B cell (primary cell): ENCODE data around the gene MSH3.

Experiments used
- CTCF ChIP-seq: fragments of 200-600 bp; IDR thresholded peaks from one replicate; pipeline ENCODE4 v1.8.0; 2022; ENCODE audit warnings: antibody characterized with exemption, mild to moderate bottlenecking
- EZH2 ChIP-seq: IDR thresholded peaks from 2 replicates; pipeline ENCODE4 v1.6.1; 2012; ENCODE audit warnings: borderline replicate concordance, low read depth, mild to moderate bottlenecking, moderate library complexity, low read length; ENCODE audit not compliant: insufficient read depth, poor library complexity, severe bottlenecking

DNA sequence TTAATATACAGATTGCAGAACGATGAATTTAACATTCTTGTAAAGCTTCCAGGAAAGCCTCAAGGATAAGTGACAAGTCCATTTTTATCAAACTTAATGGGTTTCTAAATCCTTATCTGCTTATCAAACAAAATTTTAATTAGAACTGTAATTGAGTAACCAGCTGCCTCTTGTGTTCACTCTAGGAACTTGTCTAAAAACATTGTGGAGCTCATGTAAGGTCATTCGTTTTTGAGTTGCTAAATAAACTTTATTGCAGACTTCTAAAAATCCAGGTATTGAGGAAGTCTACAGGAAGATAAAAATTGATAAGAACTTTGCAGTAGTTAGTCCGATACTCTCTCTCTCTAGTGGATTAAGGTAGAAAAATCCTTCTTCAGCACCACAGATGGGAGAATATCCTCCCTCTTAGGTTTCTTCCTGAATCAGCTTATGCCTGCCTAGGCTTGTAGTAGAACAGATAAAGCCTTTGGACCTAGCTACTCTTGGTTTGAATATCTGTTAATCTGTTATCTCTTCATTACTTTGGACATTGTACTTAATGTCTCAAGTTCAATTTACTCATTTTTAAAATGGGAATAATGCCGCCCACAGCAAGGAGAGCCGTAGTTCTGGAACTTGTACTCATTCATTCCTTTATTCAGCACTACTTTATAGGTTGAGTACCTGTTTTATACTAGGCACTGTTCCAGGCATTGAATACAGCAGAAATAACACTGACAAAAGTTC, 60.3 kb downstream of the MSH3 start:
- TF ChIP-seq CTCF, result no peak
- no peak for TF ChIP-seq EZH2
